MM.1S (cell line): ENCODE data around the gene GMEB1.

Experiments
- DNase-seq: peaks from one replicate; pipeline ENCODE4 v3.0.0-alpha.2; 2015
- H2AFZ ChIP-seq: fragments of 300-600 bp; sonication (generic); 2 replicates; pipeline ENCODE4 v1.6.0; 2016; ENCODE audit warnings: antibody characterized with exemption, low read length
- H3F3A ChIP-seq: fragments of 300-600 bp; sonication (generic); 2 replicates; pipeline ENCODE4 v1.6.1; 2016; ENCODE audit warnings: mild to moderate bottlenecking, antibody characterized with exemption, low read length, moderate library complexity, mixed read lengths; ENCODE audit not compliant: insufficient read depth
- H3K27ac ChIP-seq: fragments of 300-600 bp; sonication (generic); 2 replicates; pipeline ENCODE4 v1.5.1; 2016; ENCODE audit warnings: mild to moderate bottlenecking, low read length
- H3K27me3 ChIP-seq: fragments of 300-600 bp; sonication (generic); replicated peaks from 2 replicates; pipeline ENCODE4 v1.6.0; 2016; ENCODE audit warnings: low read length; ENCODE audit not compliant: insufficient read depth
- H3K36me3 ChIP-seq: fragments of 300-600 bp; sonication (generic); replicated peaks from 2 replicates; pipeline ENCODE4 v1.6.1; 2016; ENCODE audit warnings: mild to moderate bottlenecking, low read length, mixed read lengths; ENCODE audit not compliant: insufficient read depth
- H3K4me1 ChIP-seq: fragments of 300-600 bp; sonication (generic); 2 replicates; pipeline ENCODE4 v1.6.1; 2016; ENCODE audit warnings: low read length, mixed read lengths
- H3K4me2 ChIP-seq: fragments of 300-600 bp; sonication (generic); 2 replicates; pipeline ENCODE4 v1.6.0; 2016; ENCODE audit warnings: low read depth, low read length
- H3K4me3 ChIP-seq: fragments of 300-600 bp; sonication (generic); 2 replicates; pipeline ENCODE4 v1.5.1; 2016; ENCODE audit warnings: low read length, mixed read lengths
- H3K79me2 ChIP-seq: fragments of 300-600 bp; sonication (generic); 2 replicates; pipeline ENCODE4 v1.6.1; 2016; ENCODE audit warnings: mixed run types, low read length, mixed read lengths
- H3K9ac ChIP-seq: fragments of 300-600 bp; sonication (generic); 2 replicates; pipeline ENCODE4 v1.6.1; 2016; ENCODE audit warnings: low read length, mixed read lengths
- H3K9me2 ChIP-seq: fragments of 300-600 bp; sonication (generic); replicated peaks from 2 replicates; pipeline ENCODE4 v1.6.1; 2016; ENCODE audit warnings: mild to moderate bottlenecking, low read length, mixed read lengths; ENCODE audit not compliant: insufficient read depth
- H3K9me3 ChIP-seq: fragments of 300-600 bp; sonication (generic); replicated peaks from 2 replicates; pipeline ENCODE4 v1.6.1; 2016; ENCODE audit warnings: mild to moderate bottlenecking, low read length, mixed read lengths; ENCODE audit not compliant: insufficient read depth
- H4K20me1 ChIP-seq: fragments of 300-600 bp; sonication (generic); 2 replicates; pipeline ENCODE4 v1.6.1; 2016; ENCODE audit warnings: mild to moderate bottlenecking, low read length, moderate library complexity, mixed read lengths; ENCODE audit not compliant: insufficient read depth
- CTCF ChIP-seq: fragments of 300-600 bp; sonication (generic); IDR thresholded peaks from 2 replicates; pipeline ENCODE4 v1.5.1; 2016; ENCODE audit warnings: antibody characterized with exemption, low read length, mixed read lengths
- EZH2 ChIP-seq: fragments of 300-600 bp; sonication (generic); optimal IDR thresholded peaks from 2 replicates; pipeline ENCODE3; 2017; ENCODE audit warnings: low read depth, mild to moderate bottlenecking, antibody characterized with exemption, low read length, mixed read lengths
- EZH2phosphoT487 ChIP-seq: fragments of 300-600 bp; sonication (generic); IDR thresholded peaks from 2 replicates; pipeline ENCODE4 v1.6.1; 2018; ENCODE audit warnings: antibody characterized with exemption, low read length

Gene GMEB1

GRCh38 chr1:28735961-28736449 lies 67.4 kb downstream of the GMEB1 start:
- no peak for TF ChIP-seq EZH2
- no peak for TF ChIP-seq CTCF
- no peak for TF ChIP-seq EZH2phosphoT487
- peak overlapping the region; percentile 90; the same call in 1 of the 2 replicates for H3K27ac ChIP-seq
- H3K4me3 ChIP-seq, result peak overlapping the region; percentile 97
- peaks cover 42% of the 10 kb centered on the region for H3K79me2 ChIP-seq
- peak overlapping the region; percentile 68 for H3K4me2 ChIP-seq
- peak overlapping the region; percentile 96 for H2AFZ ChIP-seq
- H3K27me3 ChIP-seq, result no peaks in the 10 kb centered on the region
- H3K4me1 ChIP-seq, result peaks cover 27% of the 10 kb centered on the region
- no peaks in the 10 kb centered on the region for H3K9me2 ChIP-seq
- no peaks in the 10 kb centered on the region for H3K9me3 ChIP-seq
- H3K36me3 ChIP-seq, result peaks cover 15% of the 10 kb centered on the region
- peaks cover 19% of the 10 kb centered on the region; the same call in 1 of the 2 replicates for H4K20me1 ChIP-seq
- DNase-seq, result no peak
- peak overlapping the region; percentile 97 for H3K9ac ChIP-seq
- peaks cover 16% of the 10 kb centered on the region for H3F3A ChIP-seq

GRCh38 chr1:28736450-28737306 lies 68.1 kb downstream of the GMEB1 start, which contains the start of gene YTHDF2:
YTHDF2 (plus strand) TSS chr1:28736940; CDS start chr1:28737121, 181 bp downstream.
- peak within 1 kb of the TSS; percentile 97 for H3K4me3 ChIP-seq
- H3K27ac ChIP-seq, result peak within 1 kb of the TSS; percentile 90
- H4K20me1 ChIP-seq, result peaks cover 22% of the 10 kb centered on the region; the same call in 1 of the 2 replicates
- H3K36me3 ChIP-seq, result peaks cover 17% of the 10 kb centered on the region
- peaks cover 49% of the 10 kb centered on the region for H3K79me2 ChIP-seq
- H3K9me2 ChIP-seq, result no peaks in the 10 kb centered on the region
- peak; percentile 92 for TF ChIP-seq CTCF
- no peak for TF ChIP-seq EZH2
- no peaks in the 10 kb centered on the region for H3K9me3 ChIP-seq
- peaks cover 27% of the 10 kb centered on the region for H3K4me1 ChIP-seq
- peak within 1 kb of the TSS; percentile 97 for H3K4me2 ChIP-seq
- peaks cover 16% of the 10 kb centered on the region for H3F3A ChIP-seq
- DNase-seq, result peak; percentile 98
- H3K27me3 ChIP-seq, result no peaks in the 10 kb centered on the region
- H2AFZ ChIP-seq, result peak within 1 kb of the TSS; percentile 96
- H3K9ac ChIP-seq, result peak within 1 kb of the TSS; percentile 97

GRCh38 chr1:28737307-28738132 lies 68.9 kb downstream of the GMEB1 start:
- peak; percentile 86 for DNase-seq
- Histone ChIP-seq H3K27ac (peak overlapping the region; percentile 90), H3K79me2 (peaks cover 57% of the 10 kb centered on the region), H3K4me2 (peak overlapping the region; percentile 97), H3K9me3 (no peaks in the 10 kb centered on the region), H3F3A (peaks cover 16% of the 10 kb centered on the region), H4K20me1 (peaks cover 29% of the 10 kb centered on the region), H3K36me3 (peaks cover 21% of the 10 kb centered on the region), H3K4me1 (peaks cover 27% of the 10 kb centered on the region), H3K9me2 (no peaks in the 10 kb centered on the region), H3K9ac (peak overlapping the region; percentile 97), H2AFZ (peak overlapping the region; percentile 73), H3K27me3 (no peaks in the 10 kb centered on the region), H3K4me3 (peak overlapping the region; percentile 97)
- no peak for TF ChIP-seq CTCF
- no peak for TF ChIP-seq EZH2phosphoT487
- TF ChIP-seq EZH2, result no peak
